HG02798 (cell line): ENCODE measurements around the gene AK9.
"Not testable (repeated sequence)": the region's sequence is repeated elsewhere in the genome, so short reads cannot be mapped to it uniquely, and the experiment has no call there.

Experiments
- ATAC-seq: cut with Tn5 transposase; IDR thresholded peaks from one replicate; pipeline ENCODE4 v1.9.1; 2021; ENCODE audit warnings: mild to moderate bottlenecking; ENCODE audit not compliant: unreplicated experiment, poor library complexity

AK9 gene

DNA sequence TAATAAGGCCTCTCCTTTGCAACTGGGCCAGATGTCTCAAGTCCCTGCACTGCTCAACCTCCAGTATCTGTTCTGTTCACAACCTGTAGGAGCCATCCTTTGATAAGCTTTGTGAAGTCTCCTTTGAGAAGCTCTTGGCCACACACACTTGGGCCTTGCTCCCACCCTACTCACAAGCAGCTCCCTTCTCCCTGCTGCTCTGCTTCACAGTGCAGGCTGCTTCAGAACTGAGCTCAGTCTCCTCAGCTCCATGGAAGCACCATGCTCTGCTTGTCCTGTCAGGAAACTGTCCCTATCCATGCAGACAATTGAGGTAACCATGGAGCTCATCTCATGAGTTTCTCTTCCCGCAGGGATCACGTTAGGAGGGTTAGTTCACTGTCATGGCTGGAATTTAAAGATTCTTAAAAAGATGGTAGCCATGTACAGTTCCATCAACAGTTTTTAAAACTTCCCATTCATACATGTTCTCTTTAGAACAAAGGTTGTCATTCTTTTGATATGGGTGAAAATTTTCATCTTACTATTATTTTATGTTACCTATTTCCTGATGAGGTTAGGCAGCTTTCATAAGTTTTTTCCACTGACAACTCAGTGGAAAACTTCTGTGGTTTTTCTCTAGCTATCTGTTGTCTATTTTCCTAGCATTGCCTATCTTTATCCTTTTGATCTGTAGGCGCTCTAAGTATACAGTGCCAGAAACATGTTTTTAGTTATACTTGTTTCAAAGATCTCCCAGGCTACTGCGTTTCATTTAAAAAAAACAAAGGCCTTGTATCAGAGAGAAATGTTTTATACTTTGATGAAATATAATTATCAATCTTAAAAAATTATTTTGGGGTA is 62.6 kb downstream of the AK9 start:
- no peak for ATAC-seq

GRCh38 chr6:109626311-109626710 is 64.7 kb downstream of the AK9 start:
- no peak for ATAC-seq

DNA sequence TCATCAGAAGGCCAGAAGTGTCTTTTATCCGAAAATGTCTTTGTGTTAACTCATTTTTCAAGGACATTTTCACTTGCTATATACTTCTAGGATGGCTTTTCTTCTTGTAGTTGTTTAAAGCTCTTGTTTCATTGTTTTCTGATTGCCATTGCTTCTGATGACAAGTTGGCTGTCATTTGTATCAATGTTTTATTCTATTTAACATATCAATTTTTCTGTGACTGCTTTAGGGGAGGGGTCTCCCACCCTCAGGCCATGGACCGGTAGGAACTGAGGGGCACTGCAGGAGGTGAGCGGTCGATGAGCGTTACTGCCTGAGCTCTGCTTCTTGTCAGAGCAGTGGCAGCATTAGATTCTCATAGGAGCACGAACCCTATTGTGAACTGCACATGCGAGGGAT is 65.8 kb downstream of the AK9 start:
- no peak for ATAC-seq

DNA sequence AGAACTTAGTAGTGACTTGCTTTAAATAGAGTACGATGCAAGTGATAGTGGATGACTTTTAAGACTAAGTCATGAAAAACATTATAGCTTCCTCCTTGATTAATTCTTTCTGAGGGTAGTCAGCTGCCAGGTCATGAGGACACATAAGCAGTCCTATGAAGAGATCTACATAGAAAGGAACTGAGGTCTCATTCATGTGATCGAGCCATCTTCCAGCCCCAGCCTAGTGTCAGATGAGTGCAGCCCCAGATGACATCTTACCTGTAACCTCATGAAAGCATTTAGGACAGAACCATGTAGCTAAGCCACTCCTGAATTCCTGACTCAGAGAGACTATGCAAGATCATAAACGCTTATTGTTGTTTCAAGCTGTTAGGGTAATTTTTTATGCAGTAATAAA is 67.7 kb downstream of the AK9 start:
- ATAC-seq: no peak

- ATAC-seq: no peak
These were observed 78.7 kb downstream of the AK9 start for GRCh38 chr6:109612268-109612667.

GRCh38 chr6:109611502-109611901 is 79.5 kb downstream of the AK9 start:
- no peak for ATAC-seq

DNA sequence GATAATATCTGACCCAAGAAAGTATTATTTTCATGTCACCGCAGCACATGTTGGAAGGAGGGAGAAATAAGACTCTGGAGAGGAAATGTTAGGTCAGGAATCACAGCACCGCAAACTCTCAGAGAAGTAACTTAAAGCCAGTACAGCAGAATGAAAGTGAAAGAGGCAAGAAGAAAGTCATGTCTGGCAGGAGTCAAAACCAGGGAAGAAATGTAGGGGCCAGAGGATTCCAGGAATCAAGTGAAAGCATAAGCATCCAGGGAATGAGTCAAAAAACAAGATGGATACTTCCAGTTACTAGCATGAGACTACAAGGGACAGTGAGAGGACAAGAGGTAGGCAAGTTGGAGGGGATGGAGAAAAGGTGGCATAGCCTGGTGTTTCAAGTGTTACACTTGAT is 80.4 kb downstream of the AK9 start:
- no peak for ATAC-seq

DNA sequence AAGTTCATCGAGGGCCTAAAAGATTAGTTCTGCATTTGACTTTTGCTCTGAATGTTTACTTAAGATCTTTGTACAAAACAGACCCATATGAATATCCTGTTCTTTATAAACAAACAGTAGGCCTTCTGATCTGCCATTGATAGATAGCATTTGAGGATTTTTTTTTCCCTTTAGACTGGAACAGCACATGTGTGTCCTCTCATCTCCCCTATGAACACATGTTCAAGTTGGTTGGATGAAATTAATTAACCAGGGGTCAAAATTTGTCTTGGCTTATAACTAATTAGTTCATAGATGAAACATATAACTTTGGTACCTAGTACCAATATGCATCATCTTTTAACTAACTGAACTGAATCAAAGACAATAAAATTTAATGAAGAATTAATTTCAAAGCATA is 81.3 kb downstream of the AK9 start:
- no peak for ATAC-seq

DNA sequence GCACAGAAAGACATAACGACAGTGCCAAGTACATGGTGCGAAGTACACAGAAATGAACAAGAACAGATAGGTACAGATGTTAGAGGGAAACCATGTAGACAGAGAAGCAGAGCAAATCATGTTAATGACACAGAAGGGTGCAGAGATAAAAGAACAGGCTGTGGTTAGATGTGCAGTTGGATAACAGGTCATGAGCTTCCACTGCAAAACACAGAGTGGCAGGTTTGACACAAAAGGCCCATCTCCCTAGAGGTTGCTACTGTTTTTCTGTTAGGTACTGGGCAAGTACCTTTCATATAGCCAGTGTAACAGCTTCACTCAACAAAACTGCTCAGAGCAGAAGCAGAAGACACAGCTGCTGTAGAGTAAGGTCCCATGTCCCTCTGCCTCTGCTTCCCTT is 84.6 kb downstream of the AK9 start:
- no peak for ATAC-seq

- ATAC-seq: no peak
These were observed 95.0 kb downstream of the AK9 start for GRCh38 chr6:109595998-109596397.

DNA sequence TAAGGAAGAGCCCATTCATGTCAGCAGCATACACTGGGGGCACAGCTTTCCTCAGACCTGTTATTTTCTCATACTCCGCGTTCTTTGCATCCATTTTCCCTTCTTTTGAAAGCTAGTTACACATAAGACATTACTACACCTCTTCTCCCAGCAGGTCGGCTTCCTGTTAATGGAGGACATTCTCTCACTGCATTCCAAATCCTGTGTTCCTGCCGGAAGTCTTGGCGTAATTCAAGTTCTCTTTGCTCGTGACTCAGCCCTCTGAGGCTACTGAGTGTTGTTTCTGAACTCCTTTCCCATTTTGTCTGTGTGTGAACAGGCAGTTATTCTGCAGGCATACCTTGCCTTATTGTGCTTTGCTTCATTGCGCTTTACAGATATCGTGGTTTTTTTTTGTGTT is 110.5 kb downstream of the AK9 start:
- no peak for ATAC-seq

GRCh38 chr6:109579361-109579760 is 111.6 kb downstream of the AK9 start:
- ATAC-seq: peak; percentile 88

- ATAC-seq: not testable (repeated sequence)
These were observed 121.1 kb downstream of the AK9 start for GRCh38 chr6:109569901-109570300.

- ATAC-seq: no peak
These were observed 129.2 kb downstream of the AK9 start for GRCh38 chr6:109561844-109562243.

DNA sequence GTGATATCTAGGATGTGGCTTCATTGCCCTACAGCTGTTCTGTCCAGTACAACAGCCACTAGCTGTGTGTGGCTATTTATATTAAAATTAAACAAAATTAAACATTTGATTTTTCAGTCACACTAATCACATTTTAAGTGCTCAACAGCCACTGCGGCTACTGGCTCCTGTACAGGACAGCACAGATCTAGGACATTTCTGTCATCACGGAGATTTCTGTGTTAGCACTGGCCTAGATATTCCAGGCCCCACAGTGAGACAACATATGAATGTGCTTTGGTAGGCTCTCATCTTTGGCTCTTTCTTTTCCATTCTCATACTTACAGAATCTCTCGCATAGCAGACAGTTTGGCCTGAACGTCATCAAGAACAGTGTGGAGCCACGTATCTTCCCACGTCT is 159.6 kb downstream of the AK9 start:
- no peak for ATAC-seq

- no peak for ATAC-seq
These were observed 163.0 kb downstream of the AK9 start for GRCh38 chr6:109527989-109528388.

- ATAC-seq: peak; percentile 69
These were observed 163.9 kb downstream of the AK9 start for GRCh38 chr6:109526905-109527628.

- no peak for ATAC-seq
These were observed 166.9 kb downstream of the AK9 start for GRCh38 chr6:109524129-109524528.

DNA sequence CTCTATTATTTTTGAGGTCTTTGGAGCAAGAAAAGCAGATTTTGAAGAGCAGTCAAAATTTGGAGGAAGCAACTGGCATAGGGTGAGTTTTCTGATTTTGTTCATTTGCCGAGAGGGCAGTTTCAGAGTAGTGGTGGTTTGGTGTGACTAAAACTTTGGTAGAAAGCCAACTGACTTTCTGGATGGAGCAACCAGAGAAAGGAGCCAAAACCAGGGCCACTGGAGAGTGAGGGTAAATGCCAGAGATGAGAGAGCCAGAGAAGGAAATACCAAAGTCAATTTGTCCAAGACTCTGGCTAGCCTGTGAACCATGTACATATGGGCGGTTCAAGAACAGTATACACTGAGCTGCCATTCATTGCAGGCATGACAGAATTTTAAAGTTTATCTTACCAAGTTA is 167.5 kb downstream of the AK9 start:
- ATAC-seq: no peak

DNA sequence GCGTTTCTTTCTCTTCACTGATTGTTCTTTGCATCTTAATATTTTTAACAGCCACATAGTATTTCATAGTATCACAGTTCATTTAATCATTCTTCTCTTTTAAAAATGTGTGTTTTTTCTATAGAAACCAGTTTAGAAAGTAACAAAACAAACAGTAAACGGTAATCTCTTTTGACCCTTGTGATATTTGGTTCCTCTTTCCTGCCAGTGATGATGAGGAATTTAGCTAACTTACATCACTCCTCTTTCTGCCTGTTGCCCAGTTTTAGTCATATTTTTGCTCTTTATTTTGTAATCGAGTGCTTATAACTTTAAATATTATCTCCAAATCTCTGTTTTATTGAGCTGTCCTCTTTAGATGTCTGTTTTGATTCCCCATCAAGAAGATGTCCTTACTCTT is 169.9 kb downstream of the AK9 start:
- no peak for ATAC-seq

DNA sequence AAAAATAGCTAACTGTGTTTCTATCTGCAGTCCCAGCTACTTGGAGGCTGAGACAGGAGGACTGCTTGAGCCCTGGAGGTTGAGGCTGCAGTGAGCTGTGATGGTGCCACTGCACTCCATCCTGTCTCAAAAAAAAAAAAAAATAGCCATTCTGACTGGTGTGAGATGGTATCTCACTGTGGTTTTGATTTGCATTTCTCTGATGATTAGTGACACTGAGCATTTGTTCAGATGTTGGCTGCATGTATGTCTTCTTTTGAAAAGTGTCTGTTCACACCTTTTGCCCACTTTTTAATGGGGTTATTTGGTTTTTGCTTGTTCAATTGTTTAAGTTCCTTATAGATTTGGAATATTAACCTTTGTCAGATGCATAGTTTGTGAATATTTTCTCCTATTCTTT is 171.4 kb downstream of the AK9 start:
- not testable (repeated sequence) for ATAC-seq

- ATAC-seq: no peak
These were observed 174.1 kb downstream of the AK9 start for GRCh38 chr6:109516929-109517328.
